Lung (tissue), 12 donors: ENCODE measurements around the gene SPPL2C. TPM values are rescaled to one million over a fixed set of nuclear protein-coding genes. Genes with fewer than 3 reads are reported as not detected.

Experiments used
- ATAC-seq: fragments of 200-7000 bp; cut with Tn5 transposase; one replicate; pipeline ENCODE4 v1.9.1; 2020; ENCODE audit warnings: moderate number of reproducible peaks; ENCODE audit not compliant: insufficient read depth, low FRiP score
- DNase-seq, 3 donors: peaks; one replicate each; pipeline ENCODE4 v3.0.0-alpha.2; 2013 to 2017
- H3K27ac ChIP-seq, 2 donors: one replicate each; pipeline ENCODE4 v1.5.1; 2013; ENCODE audit warnings: mild to moderate bottlenecking in 2 of 2, moderate library complexity in 2 of 2, control low read depth in 1 of 2, inconsistent platforms in 1 of 2, low read depth in 1 of 2, low read length in 1 of 2
- H3K27me3 ChIP-seq, 3 donors: one replicate each; pipeline ENCODE4 v1.5.1; 2013; ENCODE audit warnings: low read length in 2 of 3; ENCODE audit not compliant: control insufficient read depth in 3 of 3, insufficient read depth in 3 of 3
- H3K36me3 ChIP-seq, 4 donors: one replicate each; pipeline ENCODE4 v1.5.1; 2013; ENCODE audit warnings: low read length in 4 of 4, mild to moderate bottlenecking in 1 of 4, moderate library complexity in 1 of 4; ENCODE audit not compliant: control insufficient read depth in 4 of 4, insufficient read depth in 4 of 4
- H3K4me1 ChIP-seq, 5 donors: one replicate each; pipeline ENCODE4 v1.5.1; 2013; ENCODE audit warnings: low read length in 5 of 5, mild to moderate bottlenecking in 2 of 5, moderate library complexity in 1 of 5; ENCODE audit not compliant: control insufficient read depth in 5 of 5, insufficient read depth in 5 of 5
- H3K4me3 ChIP-seq: one replicate; pipeline ENCODE4 v1.5.1; 2013; ENCODE audit warnings: mild to moderate bottlenecking, control low read depth, moderate library complexity
- H3K9ac ChIP-seq, 2 donors: one replicate each; pipeline ENCODE4 v1.5.1; 2013; ENCODE audit warnings: low read length in 2 of 2, control low read depth in 1 of 2; ENCODE audit not compliant: insufficient read depth in 1 of 2
- H3K9me3 ChIP-seq, 4 donors: one replicate each; pipeline ENCODE4 v1.5.1; 2013; ENCODE audit warnings: low read length in 3 of 4, mild to moderate bottlenecking in 1 of 4, moderate library complexity in 1 of 4; ENCODE audit not compliant: control insufficient read depth in 4 of 4, insufficient read depth in 3 of 4
- WGBS, 2 donors: extraction: QIAGEN DNeasy Blood & Tissue Kit; methylation state at CpG; one replicate each; pipeline ENCODE4 v1.1.7; 2013; 5-methylcytosine and 5-hydroxymethylcytosine counted together
- polyA plus RNA-seq, 2 donors: library from polyadenylated mRNA; stranded (reverse); fragments of 200-250 nt; gene quantifications; one replicate each; pipeline ENCODE4 v1.2.1, GENCODE V29; 2013
- total RNA-seq, 2 donors: library from RNA; depleted of rRNA in 1 of 2; stranded (reverse); fragments of >200 nt in 1 of 2; gene quantifications; one replicate each; pipeline ENCODE4 v1.2.1, GENCODE V29; 2014 to 2021
- TF ChIP-seq, protein P1 (sequence below): IDR thresholded peaks from 2 replicates; pipeline ENCODE4 v1.5.1; 2012; ENCODE audit warnings: mild to moderate bottlenecking; ENCODE audit errors: control extremely low read depth, extremely low read depth
- donor health status: control.
- donor health status: control.
- donor health status: Bipolar disorder and iron deficiency.
- donor health status: healthy.
- donor health status: DM: yes; HTN: yes; CAD: no.

SPPL2C gene
- total and polyA plus RNA-seq, 4 donors = not detected

DNA sequence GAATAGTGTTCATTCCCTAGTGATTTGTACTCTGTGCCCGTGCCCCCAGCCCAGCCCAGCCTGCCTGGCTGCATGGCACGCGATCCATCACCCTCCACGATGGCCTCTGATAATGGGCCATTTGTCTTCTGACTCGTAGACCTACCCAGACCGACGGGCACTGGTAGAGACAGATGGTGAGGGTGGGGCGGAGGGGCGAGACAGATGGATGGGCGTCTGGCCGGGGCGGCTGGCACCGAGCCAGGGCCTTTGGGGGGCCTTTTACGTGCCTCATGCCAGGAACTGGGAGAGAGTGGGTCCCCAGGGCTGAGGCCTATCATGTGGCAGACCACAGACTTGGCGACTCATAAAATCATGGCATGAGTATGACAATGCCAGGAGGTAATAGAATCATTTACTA, 35.2 kb upstream of the SPPL2C start:
- DNase-seq (no peak), ATAC-seq (no peak)
- H3K36me3 ChIP-seq = no peaks in the 10 kb centered on the region
- no peak overlapping the region for H3K9ac ChIP-seq
- no peak overlapping the region for H3K27ac ChIP-seq
- H3K4me1 ChIP-seq = no peaks in the 10 kb centered on the region
- peaks cover 0 to 10% (median 2%) of the 10 kb centered on the region in 3 donors for H3K27me3 ChIP-seq
- no peaks in the 10 kb centered on the region for H3K9me3 ChIP-seq
- TF ChIP-seq, protein P1, sequence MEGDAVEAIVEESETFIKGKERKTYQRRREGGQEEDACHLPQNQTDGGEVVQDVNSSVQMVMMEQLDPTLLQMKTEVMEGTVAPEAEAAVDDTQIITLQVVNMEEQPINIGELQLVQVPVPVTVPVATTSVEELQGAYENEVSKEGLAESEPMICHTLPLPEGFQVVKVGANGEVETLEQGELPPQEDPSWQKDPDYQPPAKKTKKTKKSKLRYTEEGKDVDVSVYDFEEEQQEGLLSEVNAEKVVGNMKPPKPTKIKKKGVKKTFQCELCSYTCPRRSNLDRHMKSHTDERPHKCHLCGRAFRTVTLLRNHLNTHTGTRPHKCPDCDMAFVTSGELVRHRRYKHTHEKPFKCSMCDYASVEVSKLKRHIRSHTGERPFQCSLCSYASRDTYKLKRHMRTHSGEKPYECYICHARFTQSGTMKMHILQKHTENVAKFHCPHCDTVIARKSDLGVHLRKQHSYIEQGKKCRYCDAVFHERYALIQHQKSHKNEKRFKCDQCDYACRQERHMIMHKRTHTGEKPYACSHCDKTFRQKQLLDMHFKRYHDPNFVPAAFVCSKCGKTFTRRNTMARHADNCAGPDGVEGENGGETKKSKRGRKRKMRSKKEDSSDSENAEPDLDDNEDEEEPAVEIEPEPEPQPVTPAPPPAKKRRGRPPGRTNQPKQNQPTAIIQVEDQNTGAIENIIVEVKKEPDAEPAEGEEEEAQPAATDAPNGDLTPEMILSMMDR = no peak
- H3K4me3 ChIP-seq = no peak overlapping the region
- WGBS, 2 donors = 72 to 81% methylated on average over 15 of the region's 15 CpGs

DNA sequence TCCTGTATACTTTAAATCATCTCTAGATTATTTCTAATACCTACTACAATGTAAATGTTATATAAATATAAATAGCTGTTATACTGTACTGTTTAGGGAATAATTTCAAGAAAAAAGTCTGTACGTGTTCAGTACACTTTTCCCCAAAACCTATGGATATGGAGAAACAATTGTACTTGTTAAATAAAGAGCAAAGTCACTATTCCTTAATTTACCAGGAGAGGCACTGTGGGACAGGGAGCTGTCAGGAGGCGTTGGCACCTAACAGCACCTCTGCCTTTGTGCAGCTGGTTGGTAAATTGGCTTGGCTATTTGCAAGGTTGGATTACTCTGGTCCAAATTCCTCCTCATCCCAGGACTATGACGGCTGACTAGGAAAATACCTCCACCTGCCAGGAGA, 32.6 kb upstream of the SPPL2C start:
- H3K36me3 ChIP-seq = no peaks in the 10 kb centered on the region
- WGBS, 2 donors = 64 to 65% methylated on average over 3 of the region's 3 CpGs
- H3K27ac ChIP-seq = no peak overlapping the region
- H3K9me3 ChIP-seq = no peaks in the 10 kb centered on the region
- H3K27me3 ChIP-seq = peaks cover 0 to 5% (median 0%) of the 10 kb centered on the region in 3 donors
- H3K9ac ChIP-seq = no peak overlapping the region
- no peak for DNase-seq
- ATAC-seq = no peak
- no peaks in the 10 kb centered on the region for H3K4me1 ChIP-seq
- no peak overlapping the region for H3K4me3 ChIP-seq
- TF ChIP-seq, protein P1 = no peak

DNA sequence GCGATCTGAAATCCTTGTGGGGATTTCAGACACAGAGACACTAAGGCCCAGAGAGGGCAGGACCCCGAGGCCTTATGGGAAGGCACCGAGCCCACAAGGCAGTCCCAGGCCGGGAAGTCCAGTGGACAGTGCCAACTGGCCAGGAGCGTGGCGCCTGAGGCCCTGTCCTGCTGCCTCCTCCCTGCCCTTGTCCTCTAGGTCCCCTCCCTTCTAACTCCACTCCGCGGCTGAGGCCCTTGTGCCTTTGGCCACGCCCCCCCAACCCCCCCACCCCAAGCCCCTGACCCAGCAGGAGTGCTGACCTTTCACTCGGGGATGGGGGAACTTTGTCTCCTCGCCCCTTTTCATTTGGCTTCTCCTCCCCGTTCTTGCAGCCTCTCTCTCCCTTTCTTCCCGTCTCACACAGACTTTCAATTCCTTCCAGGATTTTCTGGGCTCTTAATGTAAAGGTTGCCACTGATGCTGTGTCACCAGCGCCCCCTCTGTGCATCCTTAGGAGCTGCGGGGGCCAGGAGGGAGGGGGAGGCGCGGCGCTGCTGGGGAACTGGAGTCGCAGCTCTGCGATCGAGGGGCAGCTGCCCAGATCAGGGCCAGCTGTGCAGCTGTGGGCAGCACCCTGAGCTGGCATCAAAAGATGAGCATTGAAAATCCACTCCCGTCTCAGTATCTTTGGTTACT, 31.5 kb upstream of the SPPL2C start:
- peaks cover 0 to 2% (median 0%) of the 10 kb centered on the region in 5 donors for H3K4me1 ChIP-seq
- no peaks in the 10 kb centered on the region for H3K9me3 ChIP-seq
- no peak overlapping the region for H3K9ac ChIP-seq
- no peak overlapping the region for H3K4me3 ChIP-seq
- TF ChIP-seq, protein P1 = no peak
- H3K27me3 ChIP-seq = peaks cover 0 to 4% (median 0%) of the 10 kb centered on the region in 3 donors
- no peak for ATAC-seq
- H3K36me3 ChIP-seq = no peaks in the 10 kb centered on the region
- H3K27ac ChIP-seq = no peak overlapping the region
- peak; percentile 22 to 27 (median 24) for DNase-seq
- 28 to 30% methylated on average over 21 to 22 of the region's 22 CpGs for WGBS, 2 donors
